Neutrophil (primary cell): ENCODE data around the gene ACYP2.

Experiments used
- H3K27ac ChIP-seq: fragments of 200-600 bp; sonication (generic); 2 replicates; pipeline ENCODE4 v1.5.1; 2016; ENCODE audit warnings: mild to moderate bottlenecking, moderate library complexity
- H3K27me3 ChIP-seq: fragments of 200-600 bp; sonication (generic); 2 replicates; pipeline ENCODE4 v1.6.0; 2016; ENCODE audit warnings: mild to moderate bottlenecking
- H3K36me3 ChIP-seq: fragments of 200-600 bp; sonication (generic); 2 replicates; pipeline ENCODE4 v1.5.1; 2017
- H3K4me1 ChIP-seq, 2 experiments: fragments of 200-600 bp in 1 of 2; sonication (generic) in 1 of 2; 1 replicate in 1 of 2; 2 replicates in 1 of 2; pipeline versions ENCODE4 v1.5.1 to v1.6.1; 2013 to 2016; ENCODE audit warnings: low read depth in 1 of 2, low read length in 1 of 2, mild to moderate bottlenecking in 1 of 2, moderate library complexity in 1 of 2; ENCODE audit not compliant: control insufficient read depth in 1 of 2, insufficient read depth in 1 of 2
- H3K4me3 ChIP-seq, 2 experiments: fragments of 200-600 bp in 1 of 2; sonication (generic) in 1 of 2; 1 replicate in 1 of 2; 2 replicates in 1 of 2; pipeline ENCODE4 v1.5.1; 2013 to 2016; ENCODE audit warnings: low read depth in 1 of 2, low read length in 1 of 2, mild to moderate bottlenecking in 1 of 2, moderate library complexity in 1 of 2
- H3K9me3 ChIP-seq: fragments of 200-600 bp; sonication (generic); 2 replicates; pipeline ENCODE4 v1.5.1; 2016
- CTCF ChIP-seq: fragments of 200-600 bp; sonication (generic); IDR thresholded peaks from 2 replicates; pipeline ENCODE4 v1.5.1; 2016; ENCODE audit warnings: antibody characterized with exemption

The ACYP2 gene

GRCh38 chr2:54166121-54166773, 50.8 kb downstream of the ACYP2 start:
- no peak for TF ChIP-seq CTCF

GRCh38 chr2:54176577-54176976, 61.2 kb downstream of the ACYP2 start:
- H3K36me3 ChIP-seq, result no peaks in the 10 kb centered on the region
- H3K4me3 ChIP-seq, result no peak overlapping the region
- no peaks in the 10 kb centered on the region for H3K4me1 ChIP-seq
- no peak for TF ChIP-seq CTCF
- H3K27me3 ChIP-seq, result no peaks in the 10 kb centered on the region
- no peak overlapping the region for H3K27ac ChIP-seq
- H3K9me3 ChIP-seq, result no peaks in the 10 kb centered on the region

More at GRCh38 chr2:54166121-54166773, 50.8 kb downstream of the ACYP2 start:
- Histone ChIP-seq H3K27me3 (no peaks in the 10 kb centered on the region), H3K9me3 (no peaks in the 10 kb centered on the region), H3K36me3 (no peaks in the 10 kb centered on the region), H3K4me3 (no peak overlapping the region), H3K4me1 (no peaks in the 10 kb centered on the region), H3K27ac (no peak overlapping the region)

GRCh38 chr2:54183281-54183680, 67.9 kb downstream of the ACYP2 start:
- no peak for TF ChIP-seq CTCF
- Histone ChIP-seq H3K4me1 (no peaks in the 10 kb centered on the region), H3K27ac (no peak overlapping the region), H3K4me3 (no peak overlapping the region), H3K27me3 (no peaks in the 10 kb centered on the region), H3K9me3 (no peaks in the 10 kb centered on the region), H3K36me3 (no peaks in the 10 kb centered on the region)

- Histone ChIP-seq H3K4me1 (no peaks in the 10 kb centered on the region), H3K4me3 (no peak overlapping the region), H3K9me3 (no peaks in the 10 kb centered on the region), H3K27ac (no peak overlapping the region), H3K27me3 (no peaks in the 10 kb centered on the region), H3K36me3 (no peaks in the 10 kb centered on the region)
- TF ChIP-seq CTCF, result no peak
Measured at GRCh38 chr2:54183972-54184371, 68.6 kb downstream of the ACYP2 start.

- no peak for TF ChIP-seq CTCF
- Histone ChIP-seq H3K4me3 (no peak overlapping the region), H3K9me3 (no peaks in the 10 kb centered on the region), H3K27me3 (no peaks in the 10 kb centered on the region), H3K4me1 (no peaks in the 10 kb centered on the region), H3K27ac (no peak overlapping the region), H3K36me3 (no peaks in the 10 kb centered on the region)
Measured at GRCh38 chr2:54185105-54185504, 69.7 kb downstream of the ACYP2 start.

GRCh38 chr2:54187331-54187730, 71.9 kb downstream of the ACYP2 start:
- no peaks in the 10 kb centered on the region for H3K36me3 ChIP-seq
- no peaks in the 10 kb centered on the region for H3K9me3 ChIP-seq
- no peak overlapping the region for H3K27ac ChIP-seq
- no peak overlapping the region for H3K4me3 ChIP-seq
- no peaks in the 10 kb centered on the region for H3K27me3 ChIP-seq
- no peaks in the 10 kb centered on the region for H3K4me1 ChIP-seq
- TF ChIP-seq CTCF, result no peak
